ENCODE results near the gene PTGIR. TPM values are rescaled to one million over a fixed set of nuclear protein-coding genes. Genes with fewer than 3 reads are reported as not detected.

Gene PTGIR
- total RNA-seq, 1 donor: 2.5 TPM

DNA sequence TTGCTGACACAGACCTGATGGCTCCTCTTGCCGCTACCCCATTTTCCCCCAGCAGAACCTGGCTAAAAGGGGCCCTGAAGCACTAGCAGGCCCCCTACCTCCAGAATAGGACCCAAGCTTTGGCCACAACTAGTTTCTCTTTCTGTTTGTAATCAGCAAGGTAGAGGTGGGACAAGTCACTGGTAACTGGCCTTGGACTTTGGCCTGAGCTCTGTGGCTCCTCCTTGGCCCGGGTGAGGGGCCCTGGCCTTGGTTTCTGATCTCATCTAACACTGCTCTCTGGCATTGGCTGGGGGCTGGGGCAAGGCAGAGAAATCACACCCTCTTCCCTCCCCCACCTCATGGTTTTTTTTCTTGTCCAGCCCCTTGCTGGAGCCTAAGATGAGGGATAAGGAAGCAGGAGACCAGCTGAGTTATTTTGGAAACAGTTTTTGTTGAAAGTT, 21.7 kb downstream of the PTGIR start:
- Histone ChIP-seq H3K4me3 (ENCODE audit: insufficient read depth, low read length) (peak overlapping the region; percentile 99), H2AFZ (ENCODE audit: low read length) (no peak overlapping the region), H3K27ac (ENCODE audit: low read depth, low read length) (peak overlapping the region; percentile 81), H3K79me2 (ENCODE audit: insufficient read depth, low read length) (peaks cover 70% of the 10 kb centered on the region), H3K9me3 (ENCODE audit: low read depth, low read length) (no peaks in the 10 kb centered on the region), H4K20me1 (ENCODE audit: insufficient read depth, low read length) (peaks cover 57% of the 10 kb centered on the region), H3K4me1 (ENCODE audit: insufficient read depth, low read length) (peaks cover 24% of the 10 kb centered on the region), H3K4me2 (ENCODE audit: insufficient read depth, low read length) (peak overlapping the region; percentile 95), H3K36me3 (ENCODE audit: insufficient read depth, low read length) (peaks cover 28% of the 10 kb centered on the region), H3K27me3 (ENCODE audit: insufficient read depth, low read length) (no peaks in the 10 kb centered on the region)
- TF ChIP-seq, protein P1, sequence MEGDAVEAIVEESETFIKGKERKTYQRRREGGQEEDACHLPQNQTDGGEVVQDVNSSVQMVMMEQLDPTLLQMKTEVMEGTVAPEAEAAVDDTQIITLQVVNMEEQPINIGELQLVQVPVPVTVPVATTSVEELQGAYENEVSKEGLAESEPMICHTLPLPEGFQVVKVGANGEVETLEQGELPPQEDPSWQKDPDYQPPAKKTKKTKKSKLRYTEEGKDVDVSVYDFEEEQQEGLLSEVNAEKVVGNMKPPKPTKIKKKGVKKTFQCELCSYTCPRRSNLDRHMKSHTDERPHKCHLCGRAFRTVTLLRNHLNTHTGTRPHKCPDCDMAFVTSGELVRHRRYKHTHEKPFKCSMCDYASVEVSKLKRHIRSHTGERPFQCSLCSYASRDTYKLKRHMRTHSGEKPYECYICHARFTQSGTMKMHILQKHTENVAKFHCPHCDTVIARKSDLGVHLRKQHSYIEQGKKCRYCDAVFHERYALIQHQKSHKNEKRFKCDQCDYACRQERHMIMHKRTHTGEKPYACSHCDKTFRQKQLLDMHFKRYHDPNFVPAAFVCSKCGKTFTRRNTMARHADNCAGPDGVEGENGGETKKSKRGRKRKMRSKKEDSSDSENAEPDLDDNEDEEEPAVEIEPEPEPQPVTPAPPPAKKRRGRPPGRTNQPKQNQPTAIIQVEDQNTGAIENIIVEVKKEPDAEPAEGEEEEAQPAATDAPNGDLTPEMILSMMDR (IDR thresholded peaks at IDR 0.05; ENCODE audit: extremely low read depth, low read depth, low read length): no peak
- peak; percentile 68 for DNase-seq (ENCODE audit: insufficient read length, low spot score, missing footprints)

DNA sequence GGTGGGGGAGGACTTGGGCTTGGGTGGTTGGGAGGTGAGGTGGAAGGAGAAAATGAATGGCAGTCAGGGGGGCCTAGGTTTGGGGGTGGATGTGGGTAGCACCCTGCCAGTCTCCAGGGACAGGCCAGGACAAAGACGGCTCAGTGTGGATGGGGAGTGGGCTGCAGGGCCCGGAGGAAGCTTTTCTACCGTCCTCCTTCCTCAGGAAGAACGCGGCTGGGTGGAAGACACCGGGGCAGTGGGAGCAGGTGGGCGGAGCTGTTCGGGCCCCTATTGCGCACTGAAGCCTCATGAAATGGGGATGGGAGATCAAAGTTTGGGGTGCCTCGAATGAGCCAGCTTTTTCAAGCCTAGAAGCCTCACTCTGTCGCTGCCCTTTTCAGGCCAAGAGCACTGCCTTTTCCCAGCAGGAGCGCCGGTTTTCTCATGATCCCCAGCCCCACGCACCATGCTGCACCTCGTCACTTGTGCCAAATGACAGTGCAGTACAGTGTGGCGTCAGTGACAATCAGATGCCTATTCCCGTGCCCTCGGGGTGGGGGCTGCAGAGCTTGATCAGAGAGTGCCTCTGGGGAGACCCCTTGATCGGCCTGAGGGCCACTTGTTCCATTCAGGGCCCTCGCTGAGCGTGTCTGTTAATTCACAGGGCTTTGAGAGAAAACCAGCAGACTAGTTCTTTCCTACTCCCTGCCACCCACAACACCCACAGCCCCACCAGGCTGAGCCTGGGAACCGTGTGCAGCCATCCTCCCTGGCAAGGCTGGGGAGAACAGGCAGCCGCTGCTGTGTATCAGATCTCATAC, 22.3 kb downstream of the PTGIR start:
- peak; percentile 87 for DNase-seq (ENCODE audit: insufficient read length, low spot score, missing footprints)
- Histone ChIP-seq H3K36me3 (ENCODE audit: insufficient read depth, low read length) (peaks cover 22% of the 10 kb centered on the region), H3K27ac (ENCODE audit: low read depth, low read length) (peak overlapping the region; percentile 81)

DNA sequence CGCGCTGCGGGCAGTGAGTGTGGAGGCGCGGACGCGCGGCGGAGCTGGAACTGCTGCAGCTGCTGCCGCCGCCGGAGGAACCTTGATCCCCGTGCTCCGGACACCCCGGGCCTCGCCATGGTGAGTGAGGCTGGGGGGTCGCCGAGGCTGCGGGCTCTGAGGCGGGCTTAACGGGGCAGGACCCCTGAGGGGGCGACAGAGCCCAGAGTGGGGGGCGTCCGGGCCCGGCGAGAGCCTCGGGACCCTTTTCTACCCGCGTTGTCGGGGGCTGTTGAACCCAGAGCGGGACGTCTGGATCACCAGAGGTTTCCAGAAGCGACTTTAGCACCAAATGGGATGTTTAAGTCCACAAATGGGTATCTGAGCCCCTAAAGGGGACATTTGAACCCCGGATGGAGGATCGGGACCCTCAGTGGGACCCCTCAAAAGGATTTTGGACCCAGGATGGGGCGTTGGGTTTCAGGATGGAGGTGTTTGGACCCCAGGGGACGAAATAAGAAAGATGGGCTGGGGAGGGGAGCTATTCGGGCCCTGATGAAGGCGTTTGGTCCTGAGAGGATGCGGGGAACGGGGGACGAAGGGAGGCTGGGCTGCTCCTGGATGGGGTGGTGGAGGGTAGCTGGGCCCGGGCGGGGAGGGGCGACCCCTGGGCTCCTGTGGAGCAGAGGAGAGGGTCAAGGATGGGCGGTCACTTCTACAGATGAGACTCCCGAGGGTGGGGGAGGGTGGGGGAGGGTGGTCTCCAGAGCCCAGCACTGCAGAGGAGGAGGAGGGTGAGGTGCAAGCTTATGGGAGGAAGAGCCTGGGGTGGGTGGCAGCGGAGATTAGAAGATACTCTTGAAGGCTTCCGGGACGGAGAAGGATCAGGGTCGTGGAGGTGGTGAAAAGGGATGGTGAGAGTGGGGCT, 23.3 kb downstream of the PTGIR start, which contains the start of gene CALM3:
CALM3 (plus strand) TSS at position 13 of the 907 bp plus-strand sequence; CDS start at position 118, 105 bp downstream.
- TF ChIP-seq, protein P1 (IDR thresholded peaks at IDR 0.05; ENCODE audit: extremely low read depth, low read depth, low read length): no peak
- Histone ChIP-seq H3K4me3 (ENCODE audit: insufficient read depth, low read length) (peak within 1 kb of the TSS; percentile 99), H3K4me1 (ENCODE audit: insufficient read depth, low read length) (peaks cover 24% of the 10 kb centered on the region), H3K27ac (ENCODE audit: low read depth, low read length) (peak within 1 kb of the TSS; percentile 100), H3K36me3 (ENCODE audit: insufficient read depth, low read length) (peaks cover 12% of the 10 kb centered on the region), H3K79me2 (ENCODE audit: insufficient read depth, low read length) (peaks cover 56% of the 10 kb centered on the region), H3K27me3 (ENCODE audit: insufficient read depth, low read length) (no peaks in the 10 kb centered on the region), H3K4me2 (ENCODE audit: insufficient read depth, low read length) (peak within 1 kb of the TSS; percentile 96), H4K20me1 (ENCODE audit: insufficient read depth, low read length) (peaks cover 43% of the 10 kb centered on the region), H2AFZ (ENCODE audit: low read length) (peak within 1 kb of the TSS; percentile 99), H3K9me3 (ENCODE audit: low read depth, low read length) (no peaks in the 10 kb centered on the region)
- peak; percentile 90 for DNase-seq (ENCODE audit: insufficient read length, low spot score, missing footprints)

More for the DNA sequence above, 22.3 kb downstream of the PTGIR start:
- no peaks in the 10 kb centered on the region for H3K9me3 ChIP-seq (ENCODE audit: low read depth, low read length)
- H3K4me3 ChIP-seq (ENCODE audit: insufficient read depth, low read length): peak overlapping the region; percentile 99
- peaks cover 24% of the 10 kb centered on the region for H3K4me1 ChIP-seq (ENCODE audit: insufficient read depth, low read length)
- TF ChIP-seq, protein P1 (IDR thresholded peaks at IDR 0.05; ENCODE audit: extremely low read depth, low read depth, low read length): no peak
- H2AFZ ChIP-seq (ENCODE audit: low read length): peak overlapping the region; percentile 35
- no peaks in the 10 kb centered on the region for H3K27me3 ChIP-seq (ENCODE audit: insufficient read depth, low read length)
- H3K4me2 ChIP-seq (ENCODE audit: insufficient read depth, low read length): peak overlapping the region; percentile 95
- H3K79me2 ChIP-seq (ENCODE audit: insufficient read depth, low read length): peaks cover 66% of the 10 kb centered on the region
- H4K20me1 ChIP-seq (ENCODE audit: insufficient read depth, low read length): peaks cover 52% of the 10 kb centered on the region

Measured in osteoblast (primary cell).